Activated CD4-positive, alpha-beta T cell treated with anti-CD3 and anti-CD28 coated beads, Interleukin-2, amount 50 U/mL, for 48 hours (primary cell): ENCODE results near the gene ABCC4.
"Not testable (repeated sequence)": the region's sequence is repeated elsewhere in the genome, so short reads cannot be mapped to it uniquely, and the experiment has no call there.

Experiments
- DNase-seq, 2 experiments: peaks; one replicate each; pipeline ENCODE4 v3.0.0-alpha.2; 2020

Gene ABCC4

GRCh38 chr13:95298971-95299621 is 2.2 kb downstream of the ABCC4 start:
- peak in 1 of 2 experiments; percentile 9 for DNase-seq

GRCh38 chr13:95298169-95298965 is 2.9 kb downstream of the ABCC4 start:
- DNase-seq = no peak

- DNase-seq = peak; percentile 23 to 36
Observed at GRCh38 chr13:95296326-95296925, 4.8 kb downstream of the ABCC4 start.

GRCh38 chr13:95295026-95295425 is 6.2 kb downstream of the ABCC4 start:
- no peak for DNase-seq

- no peak for DNase-seq
Observed at GRCh38 chr13:95292622-95293021, 8.6 kb downstream of the ABCC4 start.

GRCh38 chr13:95289901-95290300 is 11.3 kb downstream of the ABCC4 start:
- not testable (repeated sequence) for DNase-seq

- no peak for DNase-seq
Observed at GRCh38 chr13:95289020-95289444, 12.2 kb downstream of the ABCC4 start.

GRCh38 chr13:95284436-95284835 is 16.8 kb downstream of the ABCC4 start:
- no peak for DNase-seq

GRCh38 chr13:95279016-95279415 is 22.2 kb downstream of the ABCC4 start:
- DNase-seq = no peak

GRCh38 chr13:95276037-95276505 is 25.2 kb downstream of the ABCC4 start:
- DNase-seq = no peak

- no peak for DNase-seq
Observed at GRCh38 chr13:95275322-95276036, 25.8 kb downstream of the ABCC4 start.

- DNase-seq = not testable (repeated sequence)
Observed at GRCh38 chr13:95273592-95274132, 27.6 kb downstream of the ABCC4 start.

GRCh38 chr13:95272076-95272475 is 29.2 kb downstream of the ABCC4 start:
- not testable (repeated sequence) for DNase-seq

- no peak for DNase-seq
Observed at GRCh38 chr13:95269756-95270155, 31.5 kb downstream of the ABCC4 start.

- not testable (repeated sequence) for DNase-seq
Observed at GRCh38 chr13:95268343-95269065, 32.7 kb downstream of the ABCC4 start.

GRCh38 chr13:95267662-95268342 is 33.4 kb downstream of the ABCC4 start:
- no peak for DNase-seq

GRCh38 chr13:95264225-95264624 is 37.0 kb downstream of the ABCC4 start:
- DNase-seq = no peak

GRCh38 chr13:95262837-95263384 is 38.3 kb downstream of the ABCC4 start:
- no peak for DNase-seq

- DNase-seq = no peak
Observed at GRCh38 chr13:95261956-95262355, 39.3 kb downstream of the ABCC4 start.

- no peak for DNase-seq
Observed at GRCh38 chr13:95260031-95260525, 41.2 kb downstream of the ABCC4 start.

- DNase-seq = no peak
Observed at GRCh38 chr13:95258619-95259194, 42.5 kb downstream of the ABCC4 start.
